Fibroblast of skin of back (primary cell): ENCODE results near the gene CLEC4M.
"Not testable (repeated sequence)": the region's sequence is repeated elsewhere in the genome, so short reads cannot be mapped to it uniquely, and the experiment has no call there.

Source experiments
- DNase-seq: peaks from one replicate; pipeline ENCODE4 v3.0.0-alpha.2; 2013

The CLEC4M gene

GRCh38 chr19:7742575-7742974 is 20.5 kb upstream of the CLEC4M start:
- DNase-seq = no peak

GRCh38 chr19:7742991-7743390 is 20.1 kb upstream of the CLEC4M start:
- DNase-seq = no peak

- no peak for DNase-seq
Observed at GRCh38 chr19:7743425-7743841, 19.6 kb upstream of the CLEC4M start.

GRCh38 chr19:7744199-7744786 is 18.8 kb upstream of the CLEC4M start:
- no peak for DNase-seq

GRCh38 chr19:7744871-7745650 is 18.0 kb upstream of the CLEC4M start:
- DNase-seq = no peak

- DNase-seq = not testable (repeated sequence)
Observed at GRCh38 chr19:7746306-7746705, 16.7 kb upstream of the CLEC4M start.

- DNase-seq = no peak
Observed at GRCh38 chr19:7746903-7747884, 15.8 kb upstream of the CLEC4M start, which contains the start of gene CD209. Gene CD209 (minus strand): TSS chr19:7747534. CDS start chr19:7747511, 23 bp downstream.

GRCh38 chr19:7748171-7748570 is 14.9 kb upstream of the CLEC4M start:
- no peak for DNase-seq

- no peak for DNase-seq
Observed at GRCh38 chr19:7748756-7749155, 14.3 kb upstream of the CLEC4M start.

GRCh38 chr19:7751157-7751783 is 11.8 kb upstream of the CLEC4M start:
- no peak for DNase-seq

GRCh38 chr19:7756258-7756657 is 6.8 kb upstream of the CLEC4M start:
- DNase-seq = no peak

GRCh38 chr19:7757358-7757757 is 5.7 kb upstream of the CLEC4M start:
- DNase-seq = no peak

GRCh38 chr19:7759156-7759555 is 3.9 kb upstream of the CLEC4M start:
- DNase-seq = no peak

GRCh38 chr19:7763696-7764095 is 653 bp downstream of the CLEC4M start:
- no peak for DNase-seq

GRCh38 chr19:7764157-7764556 is 1.1 kb downstream of the CLEC4M start:
- not testable (repeated sequence) for DNase-seq

GRCh38 chr19:7765043-7765442 is 2.0 kb downstream of the CLEC4M start:
- not testable (repeated sequence) for DNase-seq

GRCh38 chr19:7766535-7766934 is 3.5 kb downstream of the CLEC4M start:
- DNase-seq = no peak

- DNase-seq = no peak
Observed at GRCh38 chr19:7767487-7767886, 4.4 kb downstream of the CLEC4M start.

- no peak for DNase-seq
Observed at GRCh38 chr19:7769171-7769570, 6.1 kb downstream of the CLEC4M start.

GRCh38 chr19:7771072-7771471 is 8.0 kb downstream of the CLEC4M start:
- DNase-seq = no peak

GRCh38 chr19:7772752-7773291 is 9.8 kb downstream of the CLEC4M start:
- DNase-seq = peak; percentile 21

GRCh38 chr19:7773841-7774240 is 10.8 kb downstream of the CLEC4M start:
- no peak for DNase-seq
